ENCODE measurements around the gene BACE1-AS. TPM values are rescaled to one million over a fixed set of nuclear protein-coding genes. Genes with fewer than 3 reads are reported as not detected.

Gene BACE1-AS
- total and polyA plus RNA-seq, 2 experiments from 2014 or later, result 10.6 to 19.6 TPM

DNA sequence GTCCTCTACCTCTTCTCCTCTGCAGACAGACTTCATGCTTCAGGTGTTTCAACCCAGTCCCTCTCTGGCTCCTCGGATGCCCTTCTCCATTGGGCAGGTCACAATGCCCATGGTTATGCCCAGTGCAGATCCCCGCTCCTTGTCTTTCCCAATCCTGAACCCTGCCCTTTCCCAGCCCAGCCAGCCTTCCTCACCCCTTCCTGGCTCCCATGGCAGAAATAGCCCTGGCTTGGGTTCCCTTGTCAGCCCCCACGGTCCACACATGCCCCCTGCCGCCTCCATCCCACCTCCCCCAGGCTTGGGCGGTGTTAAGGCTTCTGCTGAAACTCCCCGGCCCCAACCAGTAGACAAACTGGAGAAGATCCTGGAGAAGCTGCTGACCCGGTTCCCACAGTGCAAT, 9.3 kb upstream of the BACE1-AS start:
- H3K79me2 ChIP-seq (replicated peaks; ENCODE audit: insufficient read depth), result no peaks in the 10 kb centered on the region
- H3K4me1 Mint-ChIP-seq, result no peaks in the 10 kb centered on the region
- no peak overlapping the region for H3K4me3 Mint-ChIP-seq
- no peaks in the 10 kb centered on the region for H3K9me3 Mint-ChIP-seq
- peaks cover 40% of the 10 kb centered on the region for H3K36me3 Mint-ChIP-seq (ENCODE audit: low read depth)
- H3F3A ChIP-seq (replicated peaks; ENCODE audit: low read depth), result no peaks in the 10 kb centered on the region
- no peaks in the 10 kb centered on the region for H3K27me3 Mint-ChIP-seq (ENCODE audit: insufficient read depth, low read depth, poor library complexity)
- no peaks in the 10 kb centered on the region for H3K4me1 ChIP-seq (ENCODE audit: insufficient read depth)
- H4K20me1 ChIP-seq (replicated peaks; ENCODE audit: insufficient read depth), result 0 out of 2 replicates have a peak, but pooled peaks cover 3% of the 10 kb centered on the region
- ATAC-seq, result no peak
- H3K36me3 ChIP-seq (ENCODE audit: insufficient read depth), result peaks cover 14% of the 10 kb centered on the region; the same call in 1 of the 2 replicates
- H3K4me3 ChIP-seq, result no peak overlapping the region
- TF ChIP-seq ZNF331 (CRISPR knock-in tag; IDR thresholded peaks at IDR 0.05; ENCODE audit: low read depth), result no peak
- no peak for TF ChIP-seq ZNF114 (CRISPR knock-in tag; IDR thresholded peaks at IDR 0.05)
- TF ChIP-seq STAT1 (IDR thresholded peaks at IDR 0.05; ENCODE audit: unreplicated experiment), result no peak
- no peak for TF ChIP-seq JUNB (IDR thresholded peaks at IDR 0.05; ENCODE audit: unreplicated experiment)
- no peak for TF ChIP-seq POLR2AphosphoS5 (IDR thresholded peaks at IDR 0.05; ENCODE audit: low read depth)
- TF ChIP-seq CTCF (conservative IDR thresholded peaks at IDR 0.05; ENCODE audit: low read depth in 2 of 2), result no peak
- no peak for TF ChIP-seq CREB1 (CRISPR knock-in tag; IDR thresholded peaks at IDR 0.05; ENCODE audit: low read depth)
- TF ChIP-seq EZH2 (IDR thresholded peaks at IDR 0.05; ENCODE audit: low read depth, unreplicated experiment), result no peak
- TF ChIP-seq, protein P1, sequence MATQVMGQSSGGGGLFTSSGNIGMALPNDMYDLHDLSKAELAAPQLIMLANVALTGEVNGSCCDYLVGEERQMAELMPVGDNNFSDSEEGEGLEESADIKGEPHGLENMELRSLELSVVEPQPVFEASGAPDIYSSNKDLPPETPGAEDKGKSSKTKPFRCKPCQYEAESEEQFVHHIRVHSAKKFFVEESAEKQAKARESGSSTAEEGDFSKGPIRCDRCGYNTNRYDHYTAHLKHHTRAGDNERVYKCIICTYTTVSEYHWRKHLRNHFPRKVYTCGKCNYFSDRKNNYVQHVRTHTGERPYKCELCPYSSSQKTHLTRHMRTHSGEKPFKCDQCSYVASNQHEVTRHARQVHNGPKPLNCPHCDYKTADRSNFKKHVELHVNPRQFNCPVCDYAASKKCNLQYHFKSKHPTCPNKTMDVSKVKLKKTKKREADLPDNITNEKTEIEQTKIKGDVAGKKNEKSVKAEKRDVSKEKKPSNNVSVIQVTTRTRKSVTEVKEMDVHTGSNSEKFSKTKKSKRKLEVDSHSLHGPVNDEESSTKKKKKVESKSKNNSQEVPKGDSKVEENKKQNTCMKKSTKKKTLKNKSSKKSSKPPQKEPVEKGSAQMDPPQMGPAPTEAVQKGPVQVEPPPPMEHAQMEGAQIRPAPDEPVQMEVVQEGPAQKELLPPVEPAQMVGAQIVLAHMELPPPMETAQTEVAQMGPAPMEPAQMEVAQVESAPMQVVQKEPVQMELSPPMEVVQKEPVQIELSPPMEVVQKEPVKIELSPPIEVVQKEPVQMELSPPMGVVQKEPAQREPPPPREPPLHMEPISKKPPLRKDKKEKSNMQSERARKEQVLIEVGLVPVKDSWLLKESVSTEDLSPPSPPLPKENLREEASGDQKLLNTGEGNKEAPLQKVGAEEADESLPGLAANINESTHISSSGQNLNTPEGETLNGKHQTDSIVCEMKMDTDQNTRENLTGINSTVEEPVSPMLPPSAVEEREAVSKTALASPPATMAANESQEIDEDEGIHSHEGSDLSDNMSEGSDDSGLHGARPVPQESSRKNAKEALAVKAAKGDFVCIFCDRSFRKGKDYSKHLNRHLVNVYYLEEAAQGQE (IDR thresholded peaks at IDR 0.05; ENCODE audit: unreplicated experiment), result no peak
- TF ChIP-seq, protein P2, sequence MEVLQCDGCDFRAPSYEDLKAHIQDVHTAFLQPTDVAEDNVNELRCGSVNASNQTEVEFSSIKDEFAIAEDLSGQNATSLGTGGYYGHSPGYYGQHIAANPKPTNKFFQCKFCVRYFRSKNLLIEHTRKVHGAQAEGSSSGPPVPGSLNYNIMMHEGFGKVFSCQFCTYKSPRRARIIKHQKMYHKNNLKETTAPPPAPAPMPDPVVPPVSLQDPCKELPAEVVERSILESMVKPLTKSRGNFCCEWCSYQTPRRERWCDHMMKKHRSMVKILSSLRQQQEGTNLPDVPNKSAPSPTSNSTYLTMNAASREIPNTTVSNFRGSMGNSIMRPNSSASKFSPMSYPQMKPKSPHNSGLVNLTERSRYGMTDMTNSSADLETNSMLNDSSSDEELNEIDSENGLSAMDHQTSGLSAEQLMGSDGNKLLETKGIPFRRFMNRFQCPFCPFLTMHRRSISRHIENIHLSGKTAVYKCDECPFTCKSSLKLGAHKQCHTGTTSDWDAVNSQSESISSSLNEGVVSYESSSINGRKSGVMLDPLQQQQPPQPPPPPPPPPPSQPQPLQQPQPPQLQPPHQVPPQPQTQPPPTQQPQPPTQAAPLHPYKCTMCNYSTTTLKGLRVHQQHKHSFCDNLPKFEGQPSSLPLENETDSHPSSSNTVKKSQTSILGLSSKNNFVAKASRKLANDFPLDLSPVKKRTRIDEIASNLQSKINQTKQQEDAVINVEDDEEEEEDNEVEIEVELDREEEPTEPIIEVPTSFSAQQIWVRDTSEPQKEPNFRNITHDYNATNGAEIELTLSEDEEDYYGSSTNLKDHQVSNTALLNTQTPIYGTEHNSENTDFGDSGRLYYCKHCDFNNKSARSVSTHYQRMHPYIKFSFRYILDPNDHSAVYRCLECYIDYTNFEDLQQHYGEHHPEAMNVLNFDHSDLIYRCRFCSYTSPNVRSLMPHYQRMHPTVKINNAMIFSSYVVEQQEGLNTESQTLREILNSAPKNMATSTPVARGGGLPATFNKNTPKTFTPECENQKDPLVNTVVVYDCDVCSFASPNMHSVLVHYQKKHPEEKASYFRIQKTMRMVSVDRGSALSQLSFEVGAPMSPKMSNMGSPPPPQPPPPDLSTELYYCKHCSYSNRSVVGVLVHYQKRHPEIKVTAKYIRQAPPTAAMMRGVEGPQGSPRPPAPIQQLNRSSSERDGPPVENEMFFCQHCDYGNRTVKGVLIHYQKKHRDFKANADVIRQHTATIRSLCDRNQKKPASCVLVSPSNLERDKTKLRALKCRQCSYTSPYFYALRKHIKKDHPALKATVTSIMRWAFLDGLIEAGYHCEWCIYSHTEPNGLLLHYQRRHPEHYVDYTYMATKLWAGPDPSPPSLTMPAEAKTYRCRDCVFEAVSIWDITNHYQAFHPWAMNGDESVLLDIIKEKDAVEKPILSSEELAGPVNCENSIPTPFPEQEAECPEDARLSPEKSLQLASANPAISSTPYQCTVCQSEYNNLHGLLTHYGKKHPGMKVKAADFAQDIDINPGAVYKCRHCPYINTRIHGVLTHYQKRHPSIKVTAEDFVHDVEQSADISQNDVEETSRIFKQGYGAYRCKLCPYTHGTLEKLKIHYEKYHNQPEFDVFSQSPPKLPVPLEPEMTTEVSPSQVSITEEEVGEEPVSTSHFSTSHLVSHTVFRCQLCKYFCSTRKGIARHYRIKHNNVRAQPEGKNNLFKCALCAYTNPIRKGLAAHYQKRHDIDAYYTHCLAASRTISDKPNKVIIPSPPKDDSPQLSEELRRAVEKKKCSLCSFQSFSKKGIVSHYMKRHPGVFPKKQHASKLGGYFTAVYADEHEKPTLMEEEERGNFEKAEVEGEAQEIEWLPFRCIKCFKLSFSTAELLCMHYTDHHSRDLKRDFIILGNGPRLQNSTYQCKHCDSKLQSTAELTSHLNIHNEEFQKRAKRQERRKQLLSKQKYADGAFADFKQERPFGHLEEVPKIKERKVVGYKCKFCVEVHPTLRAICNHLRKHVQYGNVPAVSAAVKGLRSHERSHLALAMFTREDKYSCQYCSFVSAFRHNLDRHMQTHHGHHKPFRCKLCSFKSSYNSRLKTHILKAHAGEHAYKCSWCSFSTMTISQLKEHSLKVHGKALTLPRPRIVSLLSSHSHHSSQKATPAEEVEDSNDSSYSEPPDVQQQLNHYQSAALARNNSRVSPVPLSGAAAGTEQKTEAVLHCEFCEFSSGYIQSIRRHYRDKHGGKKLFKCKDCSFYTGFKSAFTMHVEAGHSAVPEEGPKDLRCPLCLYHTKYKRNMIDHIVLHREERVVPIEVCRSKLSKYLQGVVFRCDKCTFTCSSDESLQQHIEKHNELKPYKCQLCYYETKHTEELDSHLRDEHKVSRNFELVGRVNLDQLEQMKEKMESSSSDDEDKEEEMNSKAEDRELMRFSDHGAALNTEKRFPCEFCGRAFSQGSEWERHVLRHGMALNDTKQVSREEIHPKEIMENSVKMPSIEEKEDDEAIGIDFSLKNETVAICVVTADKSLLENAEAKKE (CRISPR knock-in tag; IDR thresholded peaks at IDR 0.05), result no peak
- no peak for TF ChIP-seq NANOG (IDR thresholded peaks at IDR 0.05; ENCODE audit: borderline replicate concordance)
- no peak for TF ChIP-seq ETS1 (IDR thresholded peaks at IDR 0.05)
- TF ChIP-seq EZH2phosphoT487 (IDR thresholded peaks at IDR 0.05; ENCODE audit: unreplicated experiment), result no peak
- no peak overlapping the region for H3K27ac ChIP-seq (ENCODE audit: low read depth)
- H3K4me2 ChIP-seq, result no peak overlapping the region
- H3K27me3 ChIP-seq (ENCODE audit: insufficient read depth), result no peaks in the 10 kb centered on the region
- no peak overlapping the region for H2AFZ ChIP-seq
- DNase-seq (ENCODE audit: low spot score), result no peak
- H3K27ac Mint-ChIP-seq, result no peak overlapping the region
- H3K9me2 ChIP-seq (ENCODE audit: insufficient read depth), result no peaks in the 10 kb centered on the region
